GM12878 (cell line): ENCODE measurements around the gene SLC9A7. TPM values are rescaled to one million over a fixed set of nuclear protein-coding genes. Genes with fewer than 3 reads are reported as not detected.

Experiments used
- ATAC-seq: fragments of 200-7000 bp; cut with Tn5 transposase; 3 replicates; pipeline ENCODE4 v1.9.1; 2020; ENCODE audit warnings: mild to moderate bottlenecking, moderate library complexity
- BruUV-seq: library from RNA; stranded (reverse); fragments of 400-500 nt; replicated peaks from 2 replicates; lab custom pipeline; 2021; lab: Mats Ljungman, UMichigan
- CTCF ChIA-PET: fragments of 300-600 bp; sonication (Branson Sonifier 250); formaldehyde crosslinking; extraction: SDS; loops from one replicate; lab custom pipeline; 2021; ENCODE audit warnings: inconsistent platforms; lab: Yijun Ruan, JAX
- POLR2A ChIA-PET: fragments of 350-600 bp; formaldehyde crosslinking; extraction: SDS; loops from one replicate; lab custom pipeline; 2021; ENCODE audit warnings: inconsistent platforms; lab: Charles Lee
- RAD21 ChIA-PET: fragments of 300-600 bp; sonication (Branson Sonifier 250); formaldehyde crosslinking; loops from one replicate; lab custom pipeline; 2023; ENCODE audit warnings: antibody characterized with exemption; ENCODE audit not compliant: unreplicated experiment; lab: Charles Lee
- SMC1A ChIA-PET: fragments of 300-600 bp; sonication (Branson Sonifier 250); formaldehyde crosslinking; loops from one replicate; lab custom pipeline; 2023; ENCODE audit not compliant: unreplicated experiment, uncharacterized antibody; lab: Charles Lee
- DNase-seq: peaks from one replicate; pipeline ENCODE4 v3.0.0-alpha.2; 2011; ENCODE audit warnings: low read depth, low spot score
- FAIRE-seq: peaks from 3 replicates; lab custom pipeline; 2011; peaks lifted over from hg19 to GRCh38; lab: Jason Lieb, UNC
- H2AFZ ChIP-seq: 2 replicates; pipeline ENCODE4 v1.6.0; 2011; ENCODE audit warnings: low read depth, low read length, control low read depth; ENCODE audit not compliant: control insufficient read depth
- H3K27ac ChIP-seq: 2 replicates; pipeline ENCODE4 v1.5.1; 2011; ENCODE audit warnings: control low read depth; ENCODE audit not compliant: control insufficient read depth, insufficient read depth
- H3K27me3 ChIP-seq, 2 experiments: replicated peaks in 1 of 2; 2 replicates each; pipeline versions ENCODE4 v1.6.0 to v1.6.1; 2011; ENCODE audit warnings: low read length in 1 of 2; ENCODE audit not compliant: control insufficient read depth in 2 of 2, insufficient read depth in 2 of 2
- H3K36me3 ChIP-seq, 2 experiments: 2 replicates each; pipeline ENCODE4 v1.5.1; 2011; ENCODE audit warnings: low read length in 1 of 2; ENCODE audit not compliant: control insufficient read depth in 2 of 2, insufficient read depth in 2 of 2
- H3K4me1 ChIP-seq: 2 replicates; pipeline ENCODE4 v1.6.1; 2011; ENCODE audit warnings: mild to moderate bottlenecking, low read length, moderate library complexity, mixed read lengths; ENCODE audit not compliant: control insufficient read depth, insufficient read depth
- H3K4me2 ChIP-seq: 2 replicates; pipeline ENCODE4 v1.6.0; 2011; ENCODE audit warnings: control low read depth; ENCODE audit not compliant: control insufficient read depth, insufficient read depth
- H3K4me3 ChIP-seq: fragments of 200-600 bp; sonication (generic); 2 replicates; pipeline ENCODE4 v1.5.1; 2016
- H3K79me2 ChIP-seq: 2 replicates; pipeline ENCODE4 v1.6.0; 2011; ENCODE audit warnings: low read length; ENCODE audit not compliant: control insufficient read depth, insufficient read depth
- H3K9ac ChIP-seq: 2 replicates; pipeline ENCODE4 v1.8.0; 2011; ENCODE audit warnings: low read length, control low read depth, mixed read lengths; ENCODE audit not compliant: control insufficient read depth, insufficient read depth
- H3K9me3 ChIP-seq: replicated peaks from 3 replicates; pipeline ENCODE4 v1.5.1; 2011; ENCODE audit warnings: mild to moderate bottlenecking, low read length; ENCODE audit not compliant: control insufficient read depth, insufficient read depth
- H4K20me1 ChIP-seq: 2 replicates; pipeline ENCODE4 v1.6.0; 2011; ENCODE audit not compliant: control insufficient read depth, insufficient read depth
- BHLHE40 ChIP-seq, 2 experiments: fragments of 450-650 bp in 1 of 2; IDR thresholded peaks; 2 replicates each; pipeline ENCODE4 v1.6.1; 2011 to 2017; ENCODE audit warnings: low read depth in 2 of 2, borderline replicate concordance in 1 of 2, improper control_type of control experiment in 1 of 2, low read length in 1 of 2, mild to moderate bottlenecking in 1 of 2
- BRCA1 ChIP-seq: IDR thresholded peaks from 2 replicates; pipeline ENCODE4 v1.6.1; 2011; ENCODE audit warnings: low read depth, low read length, improper control_type of control experiment
- DPF2 ChIP-seq: fragments of 450-650 bp; IDR thresholded peaks from 2 replicates; pipeline ENCODE4 v1.6.1; 2017; ENCODE audit warnings: mild to moderate bottlenecking
- EP300 ChIP-seq, 2 experiments: fragments of 150-350 bp in 1 of 2; IDR thresholded peaks; 2 replicates each; pipeline ENCODE4 v1.6.1; 2011 to 2012; ENCODE audit warnings: low read depth in 2 of 2, low read length in 2 of 2, borderline replicate concordance in 1 of 2, improper control_type of control experiment in 1 of 2, inconsistent platforms in 1 of 2; ENCODE audit not compliant: control insufficient read depth in 1 of 2
- ETV6 ChIP-seq, 2 experiments: fragments of 450-650 bp in 1 of 2; IDR thresholded peaks in 1 of 2; conservative IDR thresholded peaks in 1 of 2; 2 replicates each; pipeline ENCODE4 v1.6.1; 2014; ENCODE audit warnings: antibody characterized with exemption in 1 of 2, borderline replicate concordance in 1 of 2, low read depth in 1 of 2, mild to moderate bottlenecking in 1 of 2, moderate library complexity in 1 of 2
- FOXK2 ChIP-seq: fragments of 450-650 bp; IDR thresholded peaks from 2 replicates; pipeline ENCODE4 v1.6.1; 2017; ENCODE audit warnings: mild to moderate bottlenecking, moderate library complexity
- HCFC1 ChIP-seq: fragments of 150-350 bp; IDR thresholded peaks from 2 replicates; pipeline ENCODE4 v1.6.1; 2014; ENCODE audit warnings: low read length
- MEF2B ChIP-seq: fragments of 450-650 bp; IDR thresholded peaks from 2 replicates; pipeline ENCODE4 v1.6.1; 2018; ENCODE audit warnings: mild to moderate bottlenecking, moderate library complexity; ENCODE audit not compliant: partially characterized antibody, poor library complexity, severe bottlenecking
- NFIC ChIP-seq: IDR thresholded peaks from 2 replicates; pipeline ENCODE4 v1.6.1; 2012; ENCODE audit warnings: low read depth, mild to moderate bottlenecking, inconsistent platforms, low read length, moderate library complexity
- SMARCA5 ChIP-seq: fragments of 450-650 bp; IDR thresholded peaks from 2 replicates; pipeline ENCODE4 v1.6.1; 2017; ENCODE audit warnings: mild to moderate bottlenecking
- SMC3 ChIP-seq: IDR thresholded peaks from 2 replicates; pipeline ENCODE4 v1.6.1; 2011; ENCODE audit warnings: low read length, improper control_type of control experiment, borderline replicate concordance
- SPI1 ChIP-seq: IDR thresholded peaks from 2 replicates; pipeline ENCODE4 v1.6.1; 2011; ENCODE audit warnings: low read depth, mild to moderate bottlenecking, low read length, moderate library complexity, borderline replicate concordance; ENCODE audit not compliant: insufficient read depth
- SUZ12 ChIP-seq: fragments of 200-600 bp; sonication (generic); IDR thresholded peaks from one replicate; pipeline ENCODE4 v1.6.1; 2018; ENCODE audit warnings: antibody characterized with exemption, mild to moderate bottlenecking; ENCODE audit not compliant: unreplicated experiment
- ZNF217 ChIP-seq: fragments of 450-650 bp; IDR thresholded peaks from 2 replicates; pipeline ENCODE4 v1.6.1; 2017; ENCODE audit warnings: antibody characterized with exemption, mild to moderate bottlenecking
- ZNF24 ChIP-seq: fragments of 450-650 bp; IDR thresholded peaks from 2 replicates; pipeline ENCODE4 v1.6.1; 2017; ENCODE audit warnings: antibody characterized with exemption, mild to moderate bottlenecking
- WGBS: methylation state at CpG from one replicate; pipeline ENCODE4 v1.1.6; 2016; ENCODE audit warnings: low lambda C conversion rate; ENCODE audit not compliant: insufficient replicate concordance, insufficient coverage; ENCODE audit errors: missing lambda C conversion rate; 5-methylcytosine and 5-hydroxymethylcytosine counted together
- in situ Hi-C: fragments of 300-500 bp; cut with MboI; formaldehyde crosslinking; loops from 9 replicates; pipeline ENCODE4 v1.14.3; 2018; ENCODE audit warnings: mixed read lengths
- intact Hi-C: fragments of 100-400 bp; cut with micrococcal nuclease; formaldehyde crosslinking; loops from one replicate; pipeline ENCODE4 v1.14.2; 2022; ENCODE audit not compliant: unreplicated experiment
- polyA plus RNA-seq, 11 experiments: library from polyadenylated mRNA; depleted of rRNA in 4 of 11; unstranded in 6 of 11; stranded (reverse) in 5 of 11; fragments of >200 nt; fragmentation: Nextera tagmentation in 4 of 11; fragmentation: Illumina TruSeq in 1 of 11; extraction: Ambion mirVana in 4 of 11; extraction: Trizol in 1 of 11; gene quantifications; 1 replicate in 1 of 11; 2 replicates in 10 of 11; pipeline versions ENCODE4 v1.2.1 to v1.2.3, GENCODE V29; 2011 to 2016; ENCODE audit warnings: inconsistent platforms in 2 of 11, missing spikeins in 2 of 11, low read depth in 1 of 11
- total RNA-seq, 4 experiments: library from RNA; depleted of rRNA in 3 of 4; stranded (reverse); fragments of >200 nt in 3 of 4; fragmentation: Illumina TruSeq in 1 of 4; extraction: Trizol in 1 of 4; gene quantifications; 2 replicates each; pipeline versions ENCODE4 v1.2.1 to v1.2.3, GENCODE V29; 2013 to 2021
- TF ChIP-seq, protein P1 (sequence below): fragments of 450-650 bp; IDR thresholded peaks from 2 replicates; pipeline ENCODE4 v1.6.1; 2017; ENCODE audit warnings: mild to moderate bottlenecking, moderate library complexity

The SLC9A7 gene
- total and polyA plus RNA-seq, 10 of the 15 experiments (the other 5 are each of a cell fraction or from before 2014, with no cell fraction given): 5.0 to 62.8 (median 30.5) TPM

- ATAC-seq: peak; percentile 66
- Histone ChIP-seq H3K4me2 (peak overlapping the region; percentile 75), H3K36me3 (no peaks in the 10 kb centered on the region), H4K20me1 (no peaks in the 10 kb centered on the region), H3K9me3 (no peaks in the 10 kb centered on the region), H3K9ac (peak overlapping the region; percentile 1), H3K79me2 (peaks cover 29% of the 10 kb centered on the region), H3K27me3 (no peaks in the 10 kb centered on the region), H3K4me3 (no peak overlapping the region), H3K4me1 (peaks cover 26% of the 10 kb centered on the region), H2AFZ (no peak overlapping the region), H3K27ac (peak overlapping the region; percentile 80)
- peak; percentile 64 for DNase-seq
- intact Hi-C loops: loop anchor here (5.0 kb wide), 1 partner anchor 140 kb away; no protein-coding TSS in a partner anchor
- POLR2A ChIA-PET: interaction anchor here (0.7 to 3.5 kb wide), 5 partner anchors 10 to 125 kb away, joined by 3 to 15 read pairs (median 3); no protein-coding TSS in a partner anchor
- CTCF ChIA-PET: interaction anchor here (0.6 to 2.5 kb wide), 15 partner anchors 9 to 164 kb away, joined by 3 to 30 read pairs (median 4); no protein-coding TSS in a partner anchor
- no TSS peak for BruUV-seq
- SMC1A ChIA-PET: interaction anchor here (0.8 to 2.7 kb wide), 20 partner anchors 11 to 223 kb away, joined by 3 to 34 read pairs (median 4); no protein-coding TSS in a partner anchor
- in situ Hi-C loops: no loop called here
- RAD21 ChIA-PET: interaction anchor here (0.6 to 2.5 kb wide), 14 partner anchors 10 to 224 kb away, joined by 3 to 43 read pairs (median 6); no protein-coding TSS in a partner anchor
- 0% methylated on average over 5 of the region's 5 CpGs for WGBS
- peak; percentile 92 for FAIRE-seq
- TF ChIP-seq SUZ12: no peak
- TF ChIP-seq ETV6 (conservative IDR thresholded peaks at IDR 0.05 in 1 of 2, IDR thresholded peaks at IDR 0.05 in 1 of 2; ENCODE audit: borderline replicate concordance in 1 of 2, low read depth in 1 of 2): 0 out of 4 replicates have a peak, but pooled peaks of 1 of the 2 experiments have one; percentile 37
- TF ChIP-seq HCFC1: no peak
- 0 out of 2 replicates have a peak, but pooled peaks have one; percentile 21 for TF ChIP-seq SMARCA5
- TF ChIP-seq, protein P1, sequence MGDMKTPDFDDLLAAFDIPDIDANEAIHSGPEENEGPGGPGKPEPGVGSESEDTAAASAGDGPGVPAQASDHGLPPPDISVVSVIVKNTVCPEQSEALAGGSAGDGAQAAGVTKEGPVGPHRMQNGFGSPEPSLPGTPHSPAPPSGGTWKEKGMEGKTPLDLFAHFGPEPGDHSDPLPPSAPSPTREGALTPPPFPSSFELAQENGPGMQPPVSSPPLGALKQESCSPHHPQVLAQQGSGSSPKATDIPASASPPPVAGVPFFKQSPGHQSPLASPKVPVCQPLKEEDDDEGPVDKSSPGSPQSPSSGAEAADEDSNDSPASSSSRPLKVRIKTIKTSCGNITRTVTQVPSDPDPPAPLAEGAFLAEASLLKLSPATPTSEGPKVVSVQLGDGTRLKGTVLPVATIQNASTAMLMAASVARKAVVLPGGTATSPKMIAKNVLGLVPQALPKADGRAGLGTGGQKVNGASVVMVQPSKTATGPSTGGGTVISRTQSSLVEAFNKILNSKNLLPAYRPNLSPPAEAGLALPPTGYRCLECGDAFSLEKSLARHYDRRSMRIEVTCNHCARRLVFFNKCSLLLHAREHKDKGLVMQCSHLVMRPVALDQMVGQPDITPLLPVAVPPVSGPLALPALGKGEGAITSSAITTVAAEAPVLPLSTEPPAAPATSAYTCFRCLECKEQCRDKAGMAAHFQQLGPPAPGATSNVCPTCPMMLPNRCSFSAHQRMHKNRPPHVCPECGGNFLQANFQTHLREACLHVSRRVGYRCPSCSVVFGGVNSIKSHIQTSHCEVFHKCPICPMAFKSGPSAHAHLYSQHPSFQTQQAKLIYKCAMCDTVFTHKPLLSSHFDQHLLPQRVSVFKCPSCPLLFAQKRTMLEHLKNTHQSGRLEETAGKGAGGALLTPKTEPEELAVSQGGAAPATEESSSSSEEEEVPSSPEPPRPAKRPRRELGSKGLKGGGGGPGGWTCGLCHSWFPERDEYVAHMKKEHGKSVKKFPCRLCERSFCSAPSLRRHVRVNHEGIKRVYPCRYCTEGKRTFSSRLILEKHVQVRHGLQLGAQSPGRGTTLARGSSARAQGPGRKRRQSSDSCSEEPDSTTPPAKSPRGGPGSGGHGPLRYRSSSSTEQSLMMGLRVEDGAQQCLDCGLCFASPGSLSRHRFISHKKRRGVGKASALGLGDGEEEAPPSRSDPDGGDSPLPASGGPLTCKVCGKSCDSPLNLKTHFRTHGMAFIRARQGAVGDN: no peak
- 0 out of 2 replicates have a peak, but pooled peaks have one; percentile 49 for TF ChIP-seq ZNF217
- TF ChIP-seq BHLHE40 (IDR thresholded peaks at IDR 0.05; ENCODE audit: borderline replicate concordance in 1 of 2, low read depth in 2 of 2, low read length in 1 of 2): peak; percentile 82 to 87
- peak; percentile 64 for TF ChIP-seq NFIC
- peak; percentile 92 for TF ChIP-seq SPI1
- TF ChIP-seq ZNF24: no peak
- TF ChIP-seq BRCA1: no peak
- TF ChIP-seq SMC3: peak; percentile 14; the same call in 1 of the 2 replicates
- 0 out of 2 replicates have a peak, but pooled peaks have one; percentile 41 for TF ChIP-seq DPF2
- TF ChIP-seq MEF2B: peak; percentile 40
- TF ChIP-seq FOXK2: no peak
- peak in 1 of 2 experiments; percentile 81; a peak in 1 of 4 replicates for TF ChIP-seq EP300 (IDR thresholded peaks at IDR 0.05; ENCODE audit: borderline replicate concordance in 1 of 2, control insufficient read depth in 1 of 2, low read depth in 2 of 2, low read length in 2 of 2)
These were observed 186.5 kb downstream of the SLC9A7 start for GRCh38 chrX:46572340-46572936.
